ENCODE data around the gene SPOCK1. TPM values are rescaled to one million over a fixed set of nuclear protein-coding genes. Genes with fewer than 3 reads are reported as not detected.

Gene SPOCK1
- total and polyA plus RNA-seq, 2 of the 4 experiments (the other 2 are of a cell fraction), result 5.0 to 20.3 TPM

DNA sequence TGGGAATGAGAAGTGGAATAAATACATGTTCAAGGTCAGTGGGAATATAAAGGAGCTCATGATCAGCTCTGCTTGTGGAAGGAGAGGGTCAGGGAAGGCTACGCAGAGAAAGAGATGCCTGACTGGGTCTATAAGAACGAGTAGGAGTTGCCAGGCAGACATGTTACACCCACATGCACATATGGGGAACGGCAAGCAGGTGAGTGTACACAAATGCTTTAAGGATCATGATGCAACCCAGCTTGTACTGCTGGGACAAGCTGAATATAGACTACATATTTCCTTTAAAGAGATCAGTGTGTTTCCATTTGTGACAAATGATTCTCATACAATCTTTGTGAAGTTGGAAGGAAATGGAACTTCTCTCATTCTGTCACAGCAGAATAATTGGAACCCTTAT, 141.7 kb downstream of the SPOCK1 start:
- CTCF ChIA-PET, result no interaction called here
- no peak overlapping the region for H3K9ac ChIP-seq (ENCODE audit: low read depth, low read length)
- H4K91ac ChIP-seq (ENCODE audit: insufficient read depth, low read depth, low read length), result no peak overlapping the region

More for the DNA sequence above, 141.7 kb downstream of the SPOCK1 start:
- Histone ChIP-seq H2AK9ac (replicated peaks; ENCODE audit: low read depth, low read length, poor library complexity) (no peak overlapping the region), H2BK5ac (ENCODE audit: low read depth, low read length, poor library complexity, severe bottlenecking) (no peak overlapping the region), H2AK5ac (ENCODE audit: low read depth, low read length) (no peak overlapping the region), H3K36me3 (ENCODE audit: control insufficient read depth, insufficient read depth, low read length) (no peaks in the 10 kb centered on the region), H3K4ac (ENCODE audit: low read depth, low read length) (no peak overlapping the region), H4K5ac (ENCODE audit: low read depth, low read length) (no peak overlapping the region), H3K4me3 (ENCODE audit: insufficient read depth, low read depth, low read length) (no peak overlapping the region), H2AFZ (replicated peaks; ENCODE audit: low read length, poor library complexity) (no peak overlapping the region), H3K23ac (ENCODE audit: low read depth, low read length) (no peak overlapping the region), H3K4me1 (ENCODE audit: control insufficient read depth, insufficient read depth, low read length) (no peaks in the 10 kb centered on the region), H2BK120ac (ENCODE audit: low read depth, low read length) (no peak overlapping the region), H3K27ac (ENCODE audit: insufficient read depth, low read length) (no peak overlapping the region), H3K9me1 (ENCODE audit: insufficient read depth, low read length) (no peaks in the 10 kb centered on the region), H4K20me1 (ENCODE audit: insufficient read depth, low read length) (no peaks in the 10 kb centered on the region; the same call in 1 of the 2 replicates), H2BK20ac (ENCODE audit: low read depth, low read length) (no peak overlapping the region), H4K8ac (ENCODE audit: low read depth in 2 of 2, low read length in 2 of 2) (no peak overlapping the region), H3K27me3 (ENCODE audit: control insufficient read depth, insufficient read depth, low read length) (no peaks in the 10 kb centered on the region), H3K4me2 (ENCODE audit: low read depth, low read length) (no peak overlapping the region), H3K9me3 (ENCODE audit: control insufficient read depth, insufficient read depth, low read length) (no peaks in the 10 kb centered on the region), H3K79me1 (ENCODE audit: low read depth in 1 of 2, low read length in 2 of 2) (no peaks in the 10 kb centered on the region), H2BK15ac (ENCODE audit: low read depth, low read length) (no peak overlapping the region), H3K14ac (replicated peaks; ENCODE audit: low read depth, low read length) (no peak overlapping the region), H3K56ac (ENCODE audit: extremely low read depth, insufficient read depth, low read length) (no peak overlapping the region), H3K18ac (ENCODE audit: low read depth, low read length) (no peak overlapping the region)
- BruUV-seq (replicated peaks), result no TSS peak
- dilution Hi-C loops (cut with HindIII; ENCODE audit: low sequenced_read_pairs, unreplicated experiment) (no loop called here), intact Hi-C loops (cut with micrococcal nuclease) (no loop called here), in situ Hi-C loops (cut with MboI; ENCODE audit: low sequenced_read_pairs) (no loop called here)
- TF ChIP-seq NFE2L2 (IDR thresholded peaks at IDR 0.05; ENCODE audit: low read depth, low read length) (no peak), CEBPB (IDR thresholded peaks at IDR 0.05; ENCODE audit: low read depth, low read length) (no peak), MAFK (IDR thresholded peaks at IDR 0.05; ENCODE audit: low read depth, low read length) (no peak), RFX5 (IDR thresholded peaks at IDR 0.05; ENCODE audit: low read depth, low read length) (no peak), BHLHE40 (IDR thresholded peaks at IDR 0.05; ENCODE audit: low read depth, low read length) (no peak), MAZ (IDR thresholded peaks at IDR 0.05; ENCODE audit: borderline replicate concordance, low read depth, low read length) (no peak), CHD1 (IDR thresholded peaks at IDR 0.05; ENCODE audit: low read depth, low read length) (no peak), USF2 (IDR thresholded peaks at IDR 0.05; ENCODE audit: low read depth, low read length) (no peak)
- TF ChIP-seq, protein P1, sequence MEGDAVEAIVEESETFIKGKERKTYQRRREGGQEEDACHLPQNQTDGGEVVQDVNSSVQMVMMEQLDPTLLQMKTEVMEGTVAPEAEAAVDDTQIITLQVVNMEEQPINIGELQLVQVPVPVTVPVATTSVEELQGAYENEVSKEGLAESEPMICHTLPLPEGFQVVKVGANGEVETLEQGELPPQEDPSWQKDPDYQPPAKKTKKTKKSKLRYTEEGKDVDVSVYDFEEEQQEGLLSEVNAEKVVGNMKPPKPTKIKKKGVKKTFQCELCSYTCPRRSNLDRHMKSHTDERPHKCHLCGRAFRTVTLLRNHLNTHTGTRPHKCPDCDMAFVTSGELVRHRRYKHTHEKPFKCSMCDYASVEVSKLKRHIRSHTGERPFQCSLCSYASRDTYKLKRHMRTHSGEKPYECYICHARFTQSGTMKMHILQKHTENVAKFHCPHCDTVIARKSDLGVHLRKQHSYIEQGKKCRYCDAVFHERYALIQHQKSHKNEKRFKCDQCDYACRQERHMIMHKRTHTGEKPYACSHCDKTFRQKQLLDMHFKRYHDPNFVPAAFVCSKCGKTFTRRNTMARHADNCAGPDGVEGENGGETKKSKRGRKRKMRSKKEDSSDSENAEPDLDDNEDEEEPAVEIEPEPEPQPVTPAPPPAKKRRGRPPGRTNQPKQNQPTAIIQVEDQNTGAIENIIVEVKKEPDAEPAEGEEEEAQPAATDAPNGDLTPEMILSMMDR (conservative IDR thresholded peaks at IDR 0.05; ENCODE audit: low read depth, low read length), result no peak
- TF ChIP-seq, protein P2, sequence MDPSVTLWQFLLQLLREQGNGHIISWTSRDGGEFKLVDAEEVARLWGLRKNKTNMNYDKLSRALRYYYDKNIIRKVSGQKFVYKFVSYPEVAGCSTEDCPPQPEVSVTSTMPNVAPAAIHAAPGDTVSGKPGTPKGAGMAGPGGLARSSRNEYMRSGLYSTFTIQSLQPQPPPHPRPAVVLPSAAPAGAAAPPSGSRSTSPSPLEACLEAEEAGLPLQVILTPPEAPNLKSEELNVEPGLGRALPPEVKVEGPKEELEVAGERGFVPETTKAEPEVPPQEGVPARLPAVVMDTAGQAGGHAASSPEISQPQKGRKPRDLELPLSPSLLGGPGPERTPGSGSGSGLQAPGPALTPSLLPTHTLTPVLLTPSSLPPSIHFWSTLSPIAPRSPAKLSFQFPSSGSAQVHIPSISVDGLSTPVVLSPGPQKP (IDR thresholded peaks at IDR 0.05; ENCODE audit: borderline replicate concordance, low read depth, low read length), result no peak
- no peak for DNase-seq
- ATAC-seq (ENCODE audit: low read depth), result no peak
- WGBS, 2 experiments (ENCODE audit: extremely low coverage in 2 of 2, insufficient read length in 1 of 2), result no CpG with 5 or more reads among the region's 3 CpGs
- POLR2A ChIA-PET (ENCODE audit: unreplicated experiment), result no interaction called here

Measured in IMR-90 (cell line).